Activated naive CD4-positive, alpha-beta T cell treated with anti-CD3 and anti-CD28 coated beads, Interleukin-2, amount 50 U/mL, for 24 hours (primary cell): ENCODE data around the gene PF4V1.

Experiments used
- H3K27ac Mint-ChIP-seq: one replicate; pipeline ENCODE4 v1.8.0; 2021; ENCODE audit warnings: mild to moderate bottlenecking, mixed read lengths
- H3K27me3 Mint-ChIP-seq: one replicate; pipeline ENCODE4 v1.8.0; 2021; ENCODE audit warnings: mixed read lengths
- H3K36me3 Mint-ChIP-seq: one replicate; pipeline ENCODE4 v1.8.0; 2021; ENCODE audit warnings: mixed read lengths
- H3K4me1 Mint-ChIP-seq: one replicate; pipeline ENCODE4 v1.8.0; 2021; ENCODE audit warnings: mixed read lengths
- H3K4me3 Mint-ChIP-seq: one replicate; pipeline ENCODE4 v1.8.0; 2021; ENCODE audit warnings: mild to moderate bottlenecking, mixed read lengths
- H3K9me3 Mint-ChIP-seq: one replicate; pipeline ENCODE4 v1.8.0; 2021; ENCODE audit warnings: mixed read lengths

The PF4V1 gene

GRCh38 chr4:73902817-73903547 is 49.9 kb downstream of the PF4V1 start:
- H3K4me3 Mint-ChIP-seq, result no peak overlapping the region
- H3K27me3 Mint-ChIP-seq, result peaks cover 2% of the 10 kb centered on the region
- no peaks in the 10 kb centered on the region for H3K36me3 Mint-ChIP-seq
- no peaks in the 10 kb centered on the region for H3K4me1 Mint-ChIP-seq
- H3K27ac Mint-ChIP-seq, result no peak overlapping the region
- H3K9me3 Mint-ChIP-seq, result peaks cover 5% of the 10 kb centered on the region
